GM19025 (cell line): ENCODE measurements around the gene PI4KA.
"Not testable (repeated sequence)": the region's sequence is repeated elsewhere in the genome, so short reads cannot be mapped to it uniquely, and the experiment has no call there.

Source experiments
- ATAC-seq: cut with Tn5 transposase; IDR thresholded peaks from one replicate; pipeline ENCODE4 v1.9.1; 2021; ENCODE audit warnings: mild to moderate bottlenecking, low read depth, moderate library complexity; ENCODE audit not compliant: unreplicated experiment

The PI4KA gene

GRCh38 chr22:20852076-20852475 is 6.5 kb downstream of the PI4KA start:
- no peak for ATAC-seq

- no peak for ATAC-seq
These were observed 11.2 kb downstream of the PI4KA start for GRCh38 chr22:20847318-20847822.

- no peak for ATAC-seq
These were observed 14.3 kb downstream of the PI4KA start for GRCh38 chr22:20844055-20845037.

DNA sequence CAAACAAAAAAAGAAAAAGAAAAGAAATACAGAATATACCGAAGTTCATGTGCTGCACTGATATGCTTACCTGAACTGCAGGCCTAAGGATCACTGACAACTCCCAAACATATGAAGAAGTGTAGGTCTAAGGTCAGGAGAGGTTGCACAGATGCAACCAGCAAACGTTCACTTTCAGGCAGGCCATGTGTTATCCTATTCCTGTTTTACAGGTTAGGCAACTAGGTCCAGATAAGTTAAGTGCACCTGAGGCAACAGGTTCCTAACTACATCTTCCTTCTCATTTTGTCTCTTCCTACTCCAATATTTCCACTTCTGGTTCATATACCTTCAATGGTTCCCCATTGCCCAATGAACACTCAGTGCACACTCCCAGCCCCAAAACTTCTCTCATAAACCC is 15.1 kb downstream of the PI4KA start:
- no peak for ATAC-seq

DNA sequence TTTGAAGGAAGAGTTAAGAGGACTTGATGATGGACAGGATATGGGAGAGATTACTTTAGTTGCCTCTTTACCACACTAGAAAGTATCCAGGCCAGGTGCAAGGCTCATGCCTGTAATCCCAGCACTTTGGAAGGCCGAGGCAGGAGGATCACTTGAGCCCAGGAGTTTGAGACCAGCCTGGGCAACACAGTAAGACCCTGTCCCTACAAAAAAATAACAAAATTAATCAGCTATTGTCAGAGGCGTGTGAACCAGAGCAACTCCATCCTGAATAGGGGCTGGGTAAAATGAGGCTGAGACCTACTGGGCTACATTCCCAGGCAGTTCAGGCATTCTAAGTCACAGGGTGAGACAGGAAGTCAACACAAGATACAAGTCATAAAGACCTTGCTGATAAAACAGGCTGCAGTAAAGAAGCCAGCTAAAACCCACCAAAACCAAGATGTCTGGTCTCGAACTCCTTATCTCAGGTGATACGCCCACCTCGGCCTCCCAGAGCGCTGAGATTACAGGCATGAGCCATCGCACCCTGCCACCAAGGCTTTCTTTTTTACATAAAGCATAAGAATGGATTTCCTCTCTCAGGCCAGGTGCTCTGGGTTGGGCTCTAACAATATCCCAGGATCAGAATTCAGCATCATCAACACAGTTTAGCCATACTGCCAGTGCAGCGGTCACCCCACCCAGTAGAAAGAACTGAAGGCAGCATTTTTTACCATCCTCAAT is 17.8 kb downstream of the PI4KA start:
- ATAC-seq, result no peak

GRCh38 chr22:20839837-20840645 is 18.6 kb downstream of the PI4KA start:
- ATAC-seq, result no peak

DNA sequence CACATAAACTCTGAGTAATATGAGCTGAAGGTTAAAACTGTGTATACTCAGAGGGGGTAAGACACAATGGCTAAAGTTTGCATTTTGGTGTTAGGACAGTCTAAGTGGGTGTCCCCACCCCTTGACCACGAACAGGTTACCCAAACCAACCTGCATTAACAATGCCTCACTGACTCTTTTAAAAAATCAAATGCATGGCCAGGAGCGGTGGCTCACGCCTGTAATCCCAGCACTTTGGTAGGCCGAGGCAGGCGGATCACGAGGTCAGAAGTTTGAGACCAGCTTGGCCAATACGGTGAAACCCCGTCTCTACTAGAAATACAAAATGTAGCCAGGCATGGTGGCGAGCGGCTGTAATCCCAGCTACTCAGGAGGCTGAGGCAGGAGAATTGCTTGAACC is 19.3 kb downstream of the PI4KA start:
- ATAC-seq, result not testable (repeated sequence)

DNA sequence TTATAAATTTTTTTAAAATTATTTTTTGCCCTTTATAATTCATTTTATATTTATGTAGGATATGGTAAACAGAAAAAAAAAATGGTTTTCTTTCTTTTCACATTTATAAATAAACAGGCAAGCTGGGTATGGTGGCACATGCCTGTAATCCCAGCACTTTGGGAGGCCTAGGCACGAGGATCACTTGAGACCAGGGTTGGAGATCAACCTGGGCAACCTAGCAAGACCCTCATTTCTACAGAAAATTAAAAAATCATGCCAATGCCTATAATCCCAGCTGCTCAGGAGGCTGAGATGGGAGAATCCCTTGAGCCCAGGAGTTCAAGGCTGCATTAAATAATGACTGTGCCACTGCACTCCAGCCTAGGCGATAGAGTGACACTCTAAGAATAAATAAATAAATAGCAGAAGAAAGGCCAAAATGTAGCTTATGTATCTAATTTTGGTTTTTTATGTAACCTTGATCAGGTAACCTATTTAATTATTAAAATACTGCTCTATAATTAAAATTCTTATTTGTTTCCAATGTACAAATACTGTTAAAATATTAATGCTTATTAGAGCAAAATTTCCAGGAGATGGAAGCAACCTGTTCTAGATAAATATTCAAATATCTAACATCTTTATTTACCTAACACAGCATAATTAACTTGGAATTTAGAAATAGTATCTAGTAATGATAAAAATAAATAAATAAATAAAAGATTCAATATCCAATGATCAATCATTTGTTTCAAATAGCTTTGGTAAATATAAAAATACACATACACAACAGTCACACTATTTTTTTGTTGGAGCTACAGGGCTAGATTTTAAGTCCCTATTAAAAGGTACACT is 21.4 kb downstream of the PI4KA start:
- ATAC-seq, result no peak

DNA sequence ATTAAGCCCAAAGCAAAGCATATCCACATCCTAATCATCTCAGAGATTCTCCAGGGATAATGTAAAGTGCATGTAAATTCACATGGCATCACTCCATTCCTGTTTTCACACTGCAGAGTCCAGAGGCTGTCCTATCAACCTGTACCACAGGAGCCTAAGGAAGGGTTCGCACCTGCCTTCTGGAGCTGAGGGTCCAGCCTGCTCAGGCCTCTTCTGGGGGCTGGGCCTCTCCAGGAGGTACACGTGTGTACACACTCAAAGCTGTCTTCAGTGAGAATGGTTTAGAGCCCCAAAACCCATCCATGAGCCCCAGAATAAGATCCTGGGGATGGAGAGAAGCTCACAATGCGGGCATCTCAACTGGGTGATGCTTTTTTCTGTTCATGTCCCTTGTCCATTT is 23.9 kb downstream of the PI4KA start:
- no peak for ATAC-seq

DNA sequence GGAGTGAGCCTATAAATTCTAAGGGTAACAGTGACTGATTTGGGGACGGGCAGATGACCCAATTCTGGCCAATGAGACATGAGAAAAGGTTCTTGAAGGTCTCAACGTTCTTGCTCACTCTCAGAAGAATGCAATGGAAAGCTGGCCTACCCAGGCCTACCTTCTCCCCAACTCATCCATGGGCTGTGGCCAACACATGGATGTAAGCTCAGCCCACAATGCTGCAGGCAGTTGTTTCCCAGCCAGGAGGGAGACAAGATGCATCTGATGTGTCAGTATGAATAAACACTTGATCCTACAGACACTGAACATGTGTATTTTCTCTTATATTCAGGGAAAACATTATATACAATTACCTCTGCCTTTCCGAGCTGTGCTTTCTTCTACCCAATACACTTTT is 24.4 kb downstream of the PI4KA start:
- ATAC-seq, result no peak

- no peak for ATAC-seq
These were observed 25.4 kb downstream of the PI4KA start for GRCh38 chr22:20833225-20833665.

- ATAC-seq, result no peak
These were observed 29.0 kb downstream of the PI4KA start for GRCh38 chr22:20829491-20830134.

DNA sequence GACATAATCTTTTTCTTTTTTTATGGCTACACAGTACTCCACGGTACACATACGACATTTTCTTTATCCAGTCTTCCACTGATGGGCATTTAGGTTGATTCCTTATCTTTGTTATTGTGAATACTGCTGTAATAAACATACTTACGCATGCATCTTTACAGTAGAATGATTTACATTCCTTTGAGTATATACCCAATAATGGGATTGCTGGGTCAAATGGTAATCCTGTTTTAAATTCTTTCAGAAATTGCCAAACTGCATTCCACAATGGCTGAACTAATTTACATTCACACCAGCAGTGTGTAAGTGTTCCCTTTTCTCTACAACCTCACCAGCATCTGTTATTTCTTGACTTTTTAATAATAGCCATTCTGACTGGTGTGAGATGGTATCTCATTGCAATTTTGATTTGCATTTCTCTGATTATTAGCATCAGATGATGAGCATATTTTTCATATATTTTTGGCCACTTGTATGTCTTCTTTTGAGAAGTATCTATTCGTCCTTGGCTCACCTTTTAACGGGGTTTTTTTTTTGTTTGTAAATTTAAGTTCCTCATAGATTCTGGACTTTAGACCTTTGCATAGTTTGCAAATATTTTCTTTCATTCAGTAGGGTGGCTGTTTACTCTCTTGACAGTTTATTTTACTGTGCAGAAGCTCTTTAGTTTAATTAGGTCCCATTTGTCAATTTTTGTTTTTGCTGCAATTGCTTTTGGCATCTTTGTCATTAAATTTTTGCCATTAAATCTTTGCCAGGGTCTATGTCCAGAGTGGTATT is 32.0 kb downstream of the PI4KA start:
- ATAC-seq, result not testable (repeated sequence)

GRCh38 chr22:20825624-20826023 is 33.0 kb downstream of the PI4KA start:
- ATAC-seq, result no peak

GRCh38 chr22:20825216-20825615 is 33.4 kb downstream of the PI4KA start:
- not testable (repeated sequence) for ATAC-seq

DNA sequence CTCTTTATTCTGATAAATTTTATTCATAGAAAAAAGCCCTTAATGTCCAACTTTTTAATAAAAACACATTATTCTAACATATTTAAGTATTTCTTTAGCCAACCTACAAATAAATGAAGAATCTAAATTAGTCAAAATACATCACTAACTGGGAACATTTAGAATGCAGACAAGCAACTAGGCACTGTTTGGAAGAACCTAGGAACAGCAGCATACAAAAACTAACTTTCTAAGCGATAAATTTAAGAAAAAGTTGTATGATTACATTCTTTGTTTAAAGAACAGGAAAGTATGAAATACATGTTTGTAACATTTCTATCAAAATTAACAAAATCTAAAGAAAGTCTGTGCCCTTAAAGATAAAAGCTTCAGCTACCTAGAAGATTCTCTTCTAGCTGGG is 35.3 kb downstream of the PI4KA start:
- no peak for ATAC-seq

DNA sequence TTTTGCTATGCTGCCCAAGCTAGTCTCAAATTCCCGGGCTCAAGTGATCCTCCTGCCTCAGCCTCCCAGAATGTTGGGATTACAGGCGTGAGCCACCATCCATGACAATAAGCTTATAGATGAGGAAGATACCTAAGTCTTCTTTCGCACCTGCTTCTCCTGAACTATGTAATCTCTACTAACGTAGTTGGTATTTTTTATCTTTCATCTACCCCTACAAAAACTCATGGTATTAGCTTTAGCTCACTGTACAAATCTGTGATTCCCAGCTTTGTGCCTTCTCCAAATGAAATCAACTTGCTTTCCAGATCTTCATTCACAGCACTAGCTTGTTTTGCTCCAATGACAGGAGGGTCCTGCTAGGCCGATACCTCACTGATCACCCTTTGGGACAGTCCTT is 36.4 kb downstream of the PI4KA start:
- no peak for ATAC-seq

DNA sequence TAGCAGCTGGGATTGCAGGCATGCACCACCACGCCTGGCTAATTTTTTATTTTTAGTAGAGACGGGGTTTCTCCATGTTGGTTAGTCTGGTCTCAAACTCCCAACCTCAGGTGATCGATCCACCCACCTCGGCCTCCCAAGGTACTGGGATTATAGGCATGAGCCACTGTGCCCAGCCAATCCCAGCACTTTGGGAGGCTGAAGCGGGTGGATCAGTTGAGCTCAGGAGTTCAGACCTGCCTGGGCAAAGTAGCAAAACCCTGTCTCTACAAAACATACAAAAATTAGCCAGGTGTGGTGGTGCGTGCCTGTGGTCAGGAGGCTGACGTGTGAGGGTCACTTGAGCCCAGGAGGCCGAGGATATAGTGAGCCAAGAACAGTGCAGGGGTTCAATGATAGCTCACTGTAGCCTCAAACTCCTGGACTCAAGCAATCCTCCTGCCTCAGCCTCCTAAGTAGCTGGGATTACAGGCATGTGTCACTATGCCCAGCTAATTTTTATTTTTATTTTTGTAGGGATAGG is 36.8 kb downstream of the PI4KA start:
- not testable (repeated sequence) for ATAC-seq
